Measurements from ENCODE around the gene FNDC10. TPM values are rescaled to one million over a fixed set of nuclear protein-coding genes. Genes with fewer than 3 reads are reported as not detected.

Gene FNDC10
- total RNA-seq, 1 experiment from 2014 or later: 15.2 TPM

DNA sequence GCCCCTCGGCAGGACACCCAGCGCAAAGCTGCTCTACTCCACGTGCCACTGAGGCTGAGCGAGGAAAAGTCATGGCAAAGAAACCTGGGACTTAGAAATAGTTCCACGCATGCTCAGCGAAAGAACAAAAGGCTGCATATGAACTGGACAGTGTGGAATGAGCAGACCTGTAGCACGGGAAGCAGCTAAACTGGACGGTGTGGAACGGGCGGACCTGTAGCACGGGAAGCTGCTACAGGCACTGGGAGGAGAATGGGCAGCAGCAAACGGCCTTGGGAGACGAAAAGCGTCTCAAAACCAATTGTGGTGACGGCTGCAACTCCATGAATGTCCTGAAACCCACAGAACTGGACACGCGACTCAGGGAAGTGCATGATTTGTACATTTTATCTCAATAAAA lies 40.9 kb downstream of the FNDC10 start:
- peaks cover 20 to 41% (median 34%) of the 10 kb centered on the region in 3 experiments for H3K36me3 Mint-ChIP-seq (ENCODE audit: insufficient read depth in 1 of 3, low read depth in 3 of 3)
- Histone ChIP-seq H3K4ac (ENCODE audit: low read depth, low read length) (no peak overlapping the region), H3K27me3 (ENCODE audit: insufficient read depth, low read length) (no peaks in the 10 kb centered on the region), H3K4me2 (ENCODE audit: insufficient read depth, insufficient read length, low read length) (no peak overlapping the region), H3K23me2 (ENCODE audit: insufficient read length, low read depth, low read length, poor library complexity, severe bottlenecking) (no peaks in the 10 kb centered on the region), H3K18ac (ENCODE audit: insufficient read length, low read depth, low read length) (no peak overlapping the region), H2AFZ (ENCODE audit: low read length) (no peak overlapping the region), H3K23ac (ENCODE audit: insufficient read length, low read depth, low read length) (no peak overlapping the region), H4K5ac (ENCODE audit: insufficient read length, low read depth, low read length) (no peak overlapping the region), H3K9me3 (ENCODE audit: control insufficient read depth, low read depth, low read length) (no peaks in the 10 kb centered on the region), H3K14ac (ENCODE audit: insufficient read depth, low read length) (no peak overlapping the region), H3K56ac (ENCODE audit: insufficient read length, low read depth, low read length) (no peak overlapping the region), H2BK5ac (ENCODE audit: insufficient read length, low read length) (no peak overlapping the region), H2BK12ac (ENCODE audit: insufficient read length, low read depth, low read length) (no peak overlapping the region), H2BK20ac (ENCODE audit: low read depth, low read length, poor library complexity, severe bottlenecking) (no peak overlapping the region), H3K79me1 (ENCODE audit: insufficient read depth, low read depth, low read length, poor library complexity, severe bottlenecking) (peaks cover 2% of the 10 kb centered on the region), H3K27ac (ENCODE audit: insufficient read length, low read depth, low read length) (no peak overlapping the region), H4K91ac (ENCODE audit: insufficient read length, low read depth, low read length) (no peak overlapping the region), H4K20me1 (ENCODE audit: control insufficient read depth, insufficient read depth, insufficient read length) (no peaks in the 10 kb centered on the region), H3K79me2 (ENCODE audit: insufficient read depth, low read length) (no peaks in the 10 kb centered on the region; the same call in 1 of the 2 replicates), H3T11ph (ENCODE audit: low read length) (no peak overlapping the region), H2AK5ac (ENCODE audit: insufficient read length, low read length) (no peak overlapping the region), H2BK15ac (ENCODE audit: low read depth, low read length) (no peak overlapping the region), H2BK120ac (ENCODE audit: low read depth, low read length, poor library complexity, severe bottlenecking) (no peak overlapping the region), H4K8ac (replicated peaks; ENCODE audit: insufficient read length, low read depth, low read length) (no peak overlapping the region), H3K4me1 (ENCODE audit: insufficient read depth, low read length) (no peaks in the 10 kb centered on the region), H3K9ac (ENCODE audit: extremely low read depth, insufficient read length, low read length) (no peak overlapping the region)
- H3K27me3 Mint-ChIP-seq (ENCODE audit: low read depth): no peaks in the 10 kb centered on the region; the same call in 1 of the 2 replicates
- peak overlapping the region in 2 of 3 experiments; percentile 26 to 41; a peak in 4 of 7 replicates for H3K27ac Mint-ChIP-seq
- no peaks in the 10 kb centered on the region for H3K9me3 Mint-ChIP-seq
- no peaks in the 10 kb centered on the region for H3K4me1 Mint-ChIP-seq
- no CpG with 5 or more reads among the region's 17 CpGs for WGBS (ENCODE audit: extremely low coverage, insufficient read length, low lambda C conversion rate)
- no peak overlapping the region for H3K4me3 Mint-ChIP-seq
- no peak for DNase-seq
- TF ChIP-seq, protein P1, sequence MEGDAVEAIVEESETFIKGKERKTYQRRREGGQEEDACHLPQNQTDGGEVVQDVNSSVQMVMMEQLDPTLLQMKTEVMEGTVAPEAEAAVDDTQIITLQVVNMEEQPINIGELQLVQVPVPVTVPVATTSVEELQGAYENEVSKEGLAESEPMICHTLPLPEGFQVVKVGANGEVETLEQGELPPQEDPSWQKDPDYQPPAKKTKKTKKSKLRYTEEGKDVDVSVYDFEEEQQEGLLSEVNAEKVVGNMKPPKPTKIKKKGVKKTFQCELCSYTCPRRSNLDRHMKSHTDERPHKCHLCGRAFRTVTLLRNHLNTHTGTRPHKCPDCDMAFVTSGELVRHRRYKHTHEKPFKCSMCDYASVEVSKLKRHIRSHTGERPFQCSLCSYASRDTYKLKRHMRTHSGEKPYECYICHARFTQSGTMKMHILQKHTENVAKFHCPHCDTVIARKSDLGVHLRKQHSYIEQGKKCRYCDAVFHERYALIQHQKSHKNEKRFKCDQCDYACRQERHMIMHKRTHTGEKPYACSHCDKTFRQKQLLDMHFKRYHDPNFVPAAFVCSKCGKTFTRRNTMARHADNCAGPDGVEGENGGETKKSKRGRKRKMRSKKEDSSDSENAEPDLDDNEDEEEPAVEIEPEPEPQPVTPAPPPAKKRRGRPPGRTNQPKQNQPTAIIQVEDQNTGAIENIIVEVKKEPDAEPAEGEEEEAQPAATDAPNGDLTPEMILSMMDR (conservative IDR thresholded peaks at IDR 0.05): no peak
